Activated CD8-positive, alpha-beta T cell treated with anti-CD3 and anti-CD28 coated beads, Interleukin-2, amount 10 ng/mL, durations not matched to agents 7 days and 5 days (primary cell): ENCODE measurements around the gene INPP5B. TPM values are rescaled to one million over a fixed set of nuclear protein-coding genes. Genes with fewer than 3 reads are reported as not detected.

Source experiments
- ATAC-seq: fragments of 150-1000 bp; cut with Tn5 transposase; one replicate; pipeline ENCODE4 v1.10.0; 2021; ENCODE audit warnings: moderate library complexity
- CTCF ChIA-PET: fragments of 350-600 bp; sonication (Branson Sonifier 250); formaldehyde crosslinking; loops from one replicate; lab custom pipeline; 2021; ENCODE audit warnings: antibody characterized with exemption; lab: Charles Lee
- POLR2A ChIA-PET: fragments of 350-600 bp; sonication (Branson Sonifier 250); formaldehyde crosslinking; loops from one replicate; lab custom pipeline; 2021; ENCODE audit warnings: antibody characterized with exemption; lab: Charles Lee
- DNase-seq: peaks from one replicate; pipeline ENCODE4 v3.0.0-alpha.2; 2020
- H3K27ac Mint-ChIP-seq: one replicate; pipeline ENCODE4 v1.8.0; 2021; ENCODE audit warnings: mild to moderate bottlenecking, mixed read lengths
- H3K27me3 Mint-ChIP-seq: one replicate; pipeline ENCODE4 v1.8.0; 2021; ENCODE audit warnings: low read depth, mixed read lengths
- H3K36me3 Mint-ChIP-seq: one replicate; pipeline ENCODE4 v1.8.0; 2021; ENCODE audit warnings: low read depth, mixed read lengths
- H3K4me1 Mint-ChIP-seq: one replicate; pipeline ENCODE4 v1.8.0; 2021; ENCODE audit warnings: low read depth, mixed read lengths
- H3K4me3 Mint-ChIP-seq: one replicate; pipeline ENCODE4 v1.8.0; 2021; ENCODE audit warnings: mild to moderate bottlenecking, mixed read lengths
- H3K9me3 Mint-ChIP-seq: one replicate; pipeline ENCODE4 v1.8.0; 2022; ENCODE audit warnings: mixed read lengths; ENCODE audit not compliant: insufficient read depth
- total RNA-seq, 2 experiments: library from RNA; stranded (reverse); gene quantifications; one replicate each; pipeline ENCODE4 v1.2.3, GENCODE V29; 2021

The INPP5B gene
- total RNA-seq, 2 experiments from 2014 or later, result 40.2 to 41.1 TPM

DNA sequence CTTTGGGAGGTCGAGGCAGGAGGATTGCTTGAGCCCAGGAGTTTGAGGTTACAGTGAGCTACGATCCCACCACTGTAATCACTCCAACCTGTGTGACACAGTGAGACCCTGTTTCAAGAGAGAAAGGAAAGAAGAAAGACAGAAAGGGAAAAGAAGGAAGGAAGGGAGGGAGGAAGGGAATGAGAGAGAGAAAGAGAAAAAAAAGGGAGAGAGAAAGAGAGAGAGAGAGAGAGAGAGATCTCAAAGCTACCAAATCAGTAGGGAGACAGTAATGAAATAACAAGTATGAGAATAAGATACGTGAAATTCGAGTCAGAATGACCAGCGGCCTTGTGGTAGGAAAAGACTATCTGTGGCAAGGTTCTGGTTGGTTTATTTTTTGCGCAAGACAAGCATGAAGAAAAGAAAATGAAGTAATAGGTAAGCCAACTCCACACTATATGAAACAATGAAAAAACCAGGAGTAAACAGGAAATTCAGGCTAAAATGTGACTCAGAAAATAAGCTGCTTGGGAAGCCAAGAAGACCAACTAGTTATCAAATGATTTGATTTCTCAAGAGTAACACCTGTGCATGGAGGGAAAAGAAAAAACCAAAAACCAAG is 96.4 kb downstream of the INPP5B start:
- H3K36me3 Mint-ChIP-seq, result peaks cover 38% of the 10 kb centered on the region
- no peaks in the 10 kb centered on the region for H3K27me3 Mint-ChIP-seq
- H3K9me3 Mint-ChIP-seq, result no peaks in the 10 kb centered on the region
- ChIA-PET POLR2A (interaction anchor here (0.6 to 1.1 kb wide), 3 partner anchors 8 to 11 kb away, joined by 3 to 4 read pairs (median 4); partner anchors contain the start of gene MTF1), CTCF (interaction anchor here (0.9 to 3.3 kb wide), 5 partner anchors 9 to 159 kb away, joined by 4 to 51 read pairs (median 6); partner anchors contain the start of gene MTF1)
- DNase-seq (no peak), ATAC-seq (no peak)
- H3K27ac Mint-ChIP-seq, result no peak overlapping the region
- peaks cover 44% of the 10 kb centered on the region for H3K4me1 Mint-ChIP-seq
- H3K4me3 Mint-ChIP-seq, result no peak overlapping the region

DNA sequence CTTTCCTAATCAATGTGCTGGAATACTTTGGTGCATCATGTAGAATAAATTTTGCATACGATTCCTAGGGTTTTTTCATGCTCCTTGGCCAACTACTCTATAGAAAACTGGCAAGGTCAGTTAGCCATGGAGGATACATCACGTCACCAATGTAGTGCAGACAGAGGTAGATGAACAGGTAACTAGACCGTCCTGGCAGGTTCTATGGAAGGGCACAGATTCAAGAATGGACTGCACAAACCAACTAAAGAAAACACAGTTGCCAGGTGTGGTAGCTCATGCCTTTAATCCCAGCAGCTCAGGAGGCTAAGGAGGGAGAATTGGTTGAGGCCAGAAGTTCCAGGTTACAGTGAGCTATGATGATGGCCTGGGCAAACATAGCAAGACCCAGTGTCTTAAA is 97.4 kb downstream of the INPP5B start:
- H3K27me3 Mint-ChIP-seq, result no peaks in the 10 kb centered on the region
- H3K9me3 Mint-ChIP-seq, result no peaks in the 10 kb centered on the region
- no peak overlapping the region for H3K27ac Mint-ChIP-seq
- peaks cover 40% of the 10 kb centered on the region for H3K36me3 Mint-ChIP-seq
- no peak overlapping the region for H3K4me3 Mint-ChIP-seq
- H3K4me1 Mint-ChIP-seq, result peaks cover 46% of the 10 kb centered on the region
- ChIA-PET POLR2A (interaction anchor here (1.1 kb wide), 1 partner anchor 9 kb away, joined by 4 read pairs; the partner anchor contains the start of gene MTF1), CTCF (interaction anchor here (3.3 kb wide), 1 partner anchor 10 kb away, joined by 51 read pairs; the partner anchor contains the start of gene MTF1)
- no peak for DNase-seq
- no peak for ATAC-seq

DNA sequence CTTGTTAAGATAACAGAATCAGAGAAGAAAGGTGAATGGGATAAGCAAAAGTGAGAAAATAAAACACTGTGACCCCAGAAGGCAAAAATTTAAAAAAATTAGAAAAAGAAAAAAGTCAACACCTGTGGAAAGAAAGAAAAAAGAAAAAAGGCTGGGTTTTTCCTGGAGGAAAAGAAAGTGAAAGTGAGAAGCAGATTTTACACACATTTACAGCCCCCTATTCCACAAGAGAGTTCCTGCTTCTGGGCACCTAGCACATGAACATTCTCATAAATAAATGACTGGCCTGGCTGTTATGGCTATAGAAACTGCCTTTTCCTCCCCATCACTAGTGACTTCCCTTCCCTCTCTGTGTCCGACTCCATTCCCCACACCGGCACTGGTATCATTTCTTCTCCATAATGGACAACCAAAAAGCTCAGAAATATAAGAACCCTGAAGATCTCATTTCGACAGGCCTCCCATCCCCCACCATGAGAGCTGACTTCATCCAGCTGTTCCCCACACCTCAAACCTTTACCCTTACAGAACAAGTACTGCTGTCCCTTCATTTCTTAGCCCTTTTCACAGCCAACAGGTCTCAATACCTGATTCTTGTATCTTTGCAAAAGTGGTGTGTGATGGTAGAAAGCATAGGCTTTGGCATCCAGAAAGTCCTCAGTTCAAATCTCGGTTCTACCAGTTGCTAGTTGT is 100.1 kb downstream of the INPP5B start:
- peak; percentile 54 for ATAC-seq
- Mint-ChIP-seq H3K4me1 (peaks cover 38% of the 10 kb centered on the region), H3K27ac (peak overlapping the region; percentile 84), H3K36me3 (peaks cover 31% of the 10 kb centered on the region), H3K9me3 (no peaks in the 10 kb centered on the region), H3K4me3 (peak overlapping the region; percentile 74), H3K27me3 (no peaks in the 10 kb centered on the region)
- CTCF ChIA-PET, result interaction anchor here (0.8 to 4.7 kb wide), 2 partner anchors 14 to 15 kb away, joined by 4 to 51 read pairs; partner anchors contain the start of gene MTF1
- POLR2A ChIA-PET, result interaction anchor here (1.3 kb wide), 1 partner anchor 13 kb away, joined by 3 read pairs; the partner anchor contains the start of gene MTF1
- DNase-seq, result peak; percentile 27

DNA sequence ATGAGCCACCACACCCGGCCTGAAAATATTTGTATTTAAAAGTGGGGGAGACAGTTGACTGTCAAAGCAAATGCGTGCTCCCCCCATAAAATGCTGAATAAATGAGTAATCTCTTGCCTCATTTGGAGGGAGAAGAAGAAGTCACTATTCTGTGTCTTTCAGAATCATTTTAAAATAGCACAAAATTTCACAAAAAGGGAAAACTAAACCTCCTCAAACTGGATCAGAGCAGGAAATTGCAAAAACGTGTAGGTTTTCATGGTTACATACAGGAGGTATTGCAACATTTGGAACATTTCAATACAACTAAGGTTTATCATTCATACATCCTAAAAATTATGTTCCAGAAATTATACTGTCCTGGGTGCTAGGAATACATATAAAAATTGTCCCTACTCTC is 101.1 kb downstream of the INPP5B start:
- peak overlapping the region; percentile 31 for H3K27ac Mint-ChIP-seq

DNA sequence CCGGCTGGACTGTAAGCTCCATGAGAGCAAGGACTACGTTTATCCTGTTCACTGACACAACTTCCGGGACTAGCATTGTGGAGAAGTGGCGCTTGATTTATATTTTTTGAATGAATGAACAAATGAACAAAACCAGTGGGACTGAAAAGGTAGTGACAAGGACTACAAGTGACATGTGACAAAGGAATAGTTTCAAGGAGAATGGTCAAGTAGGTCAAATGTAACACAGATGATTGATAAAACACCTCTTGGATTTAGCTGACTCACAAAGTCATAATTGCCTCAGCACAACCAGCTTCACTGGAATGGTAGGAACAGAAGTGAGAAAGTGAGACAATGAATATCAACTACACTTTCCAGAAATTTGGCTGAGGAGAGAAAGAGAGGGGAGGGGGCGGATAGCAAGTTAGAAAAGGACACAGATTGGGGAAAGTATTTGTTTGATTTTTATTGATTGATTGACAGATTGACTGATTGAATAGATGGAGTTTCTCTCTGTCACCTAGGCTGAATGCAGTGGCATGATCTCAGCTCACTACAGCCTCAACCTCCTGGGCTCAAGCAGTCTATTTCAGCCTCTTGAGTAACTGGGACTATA is 101.7 kb downstream of the INPP5B start:
- CTCF ChIA-PET, result interaction anchor here (0.6 to 4.7 kb wide), 3 partner anchors 15 to 37 kb away, joined by 3 to 51 read pairs (median 3); partner anchors contain the start of genes C1orf122, MTF1 and YRDC

More for the DNA sequence above, 101.1 kb downstream of the INPP5B start:
- ChIA-PET CTCF (interaction anchor here (0.8 to 4.7 kb wide), 2 partner anchors 14 to 15 kb away, joined by 4 to 51 read pairs; partner anchors contain the start of gene MTF1), POLR2A (interaction anchor here (0.9 kb wide), 1 partner anchor 38 kb away, joined by 3 read pairs; the partner anchor contains the start of gene C1orf122)
- peak overlapping the region; percentile 74 for H3K4me3 Mint-ChIP-seq
- peaks cover 38% of the 10 kb centered on the region for H3K4me1 Mint-ChIP-seq
- DNase-seq (no peak), ATAC-seq (no peak)
- H3K27me3 Mint-ChIP-seq, result no peaks in the 10 kb centered on the region
- peaks cover 31% of the 10 kb centered on the region for H3K36me3 Mint-ChIP-seq
- H3K9me3 Mint-ChIP-seq, result no peaks in the 10 kb centered on the region

DNA sequence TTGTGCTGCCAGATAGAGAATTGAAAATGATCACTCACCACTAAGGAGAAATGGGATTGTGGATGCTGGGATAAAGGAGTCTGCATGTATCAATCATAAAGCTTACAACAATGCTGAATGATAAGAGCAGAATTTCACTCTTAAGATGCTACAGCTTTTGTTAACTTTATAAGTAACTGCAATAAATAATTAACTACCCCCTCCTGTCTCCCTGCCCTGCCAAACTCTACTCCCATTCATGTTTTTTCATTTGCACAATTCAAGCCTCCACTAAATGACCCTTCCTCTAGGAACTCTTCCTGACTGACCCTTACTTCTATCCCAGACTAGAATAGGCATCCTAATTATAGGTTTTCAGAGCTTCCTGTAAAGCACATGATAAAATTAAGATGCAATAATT is 102.3 kb downstream of the INPP5B start:
- Mint-ChIP-seq H3K4me3 (no peak overlapping the region), H3K27me3 (no peaks in the 10 kb centered on the region), H3K36me3 (peaks cover 37% of the 10 kb centered on the region), H3K4me1 (peaks cover 38% of the 10 kb centered on the region), H3K27ac (no peak overlapping the region), H3K9me3 (no peaks in the 10 kb centered on the region)
- POLR2A ChIA-PET, result no interaction called here
- CTCF ChIA-PET, result interaction anchor here (1.1 to 4.7 kb wide), 2 partner anchors 16 to 36 kb away, joined by 3 to 51 read pairs; partner anchors contain the start of genes C1orf122, MTF1 and YRDC
- ATAC-seq (no peak), DNase-seq (no peak)

More for the DNA sequence above, 101.7 kb downstream of the INPP5B start:
- Mint-ChIP-seq H3K27me3 (no peaks in the 10 kb centered on the region), H3K36me3 (peaks cover 34% of the 10 kb centered on the region), H3K4me3 (no peak overlapping the region), H3K4me1 (peaks cover 38% of the 10 kb centered on the region), H3K9me3 (no peaks in the 10 kb centered on the region), H3K27ac (no peak overlapping the region)
- DNase-seq (no peak), ATAC-seq (no peak)
- POLR2A ChIA-PET, result interaction anchor here (0.9 kb wide), 1 partner anchor 38 kb away, joined by 3 read pairs; the partner anchor contains the start of gene C1orf122

DNA sequence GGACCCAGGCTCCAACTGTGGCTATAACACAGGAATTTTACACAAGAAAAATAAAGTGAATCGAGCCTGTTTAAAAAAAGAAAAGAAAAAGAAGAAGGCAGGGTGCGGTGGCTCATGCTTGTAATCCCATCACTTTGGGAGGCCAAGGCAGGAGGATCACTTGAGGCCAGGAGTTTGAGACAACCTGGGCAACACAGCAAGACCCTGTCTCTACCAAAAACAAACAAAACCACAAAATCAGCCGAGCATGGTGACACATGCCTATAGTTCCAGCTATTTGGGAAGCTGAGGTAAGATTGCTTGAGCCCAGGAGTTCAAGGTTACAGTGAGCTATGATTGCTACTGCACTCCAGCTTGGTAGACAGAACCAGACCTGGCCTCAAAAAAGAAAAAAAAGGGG is 105.2 kb downstream of the INPP5B start:
- Mint-ChIP-seq H3K9me3 (no peaks in the 10 kb centered on the region), H3K4me3 (no peak overlapping the region), H3K36me3 (peaks cover 41% of the 10 kb centered on the region), H3K27me3 (no peaks in the 10 kb centered on the region), H3K4me1 (peaks cover 26% of the 10 kb centered on the region), H3K27ac (no peak overlapping the region)
- ATAC-seq, result no peak
- DNase-seq, result no peak
- ChIA-PET CTCF (interaction anchor here (1.4 to 1.7 kb wide), 2 partner anchors 9 to 18 kb away, joined by 5 to 6 read pairs; partner anchors contain the start of gene MTF1), POLR2A (no interaction called here)

DNA sequence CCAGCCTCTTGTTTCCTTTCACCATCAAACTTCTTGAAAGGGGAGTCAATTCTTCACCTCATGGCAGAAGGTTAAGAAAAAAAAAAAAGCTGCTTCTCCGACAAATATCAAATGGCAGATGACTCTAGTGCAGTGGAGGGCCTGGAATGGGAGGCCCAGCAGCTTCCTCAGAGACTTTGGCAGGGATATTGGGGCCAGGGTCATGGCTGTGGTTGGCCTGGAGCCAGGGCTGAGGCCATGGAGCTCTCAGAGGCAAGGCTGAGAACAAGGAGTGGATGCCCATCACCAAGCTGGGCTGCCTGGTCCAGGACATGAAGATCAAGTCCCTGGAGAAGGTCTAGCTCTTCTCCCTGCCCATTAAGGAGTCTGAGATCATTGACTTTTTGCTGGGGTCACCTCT is 106.1 kb downstream of the INPP5B start:
- POLR2A ChIA-PET, result no interaction called here
- peaks cover 41% of the 10 kb centered on the region for H3K36me3 Mint-ChIP-seq
- ATAC-seq (no peak), DNase-seq (no peak)
- H3K9me3 Mint-ChIP-seq, result no peaks in the 10 kb centered on the region
- peaks cover 16% of the 10 kb centered on the region for H3K4me1 Mint-ChIP-seq
- no peak overlapping the region for H3K27ac Mint-ChIP-seq
- H3K4me3 Mint-ChIP-seq, result no peak overlapping the region
- CTCF ChIA-PET, result interaction anchor here (1.4 to 1.7 kb wide), 2 partner anchors 10 to 19 kb away, joined by 5 to 6 read pairs; partner anchors contain the start of gene MTF1
- H3K27me3 Mint-ChIP-seq, result no peaks in the 10 kb centered on the region

DNA sequence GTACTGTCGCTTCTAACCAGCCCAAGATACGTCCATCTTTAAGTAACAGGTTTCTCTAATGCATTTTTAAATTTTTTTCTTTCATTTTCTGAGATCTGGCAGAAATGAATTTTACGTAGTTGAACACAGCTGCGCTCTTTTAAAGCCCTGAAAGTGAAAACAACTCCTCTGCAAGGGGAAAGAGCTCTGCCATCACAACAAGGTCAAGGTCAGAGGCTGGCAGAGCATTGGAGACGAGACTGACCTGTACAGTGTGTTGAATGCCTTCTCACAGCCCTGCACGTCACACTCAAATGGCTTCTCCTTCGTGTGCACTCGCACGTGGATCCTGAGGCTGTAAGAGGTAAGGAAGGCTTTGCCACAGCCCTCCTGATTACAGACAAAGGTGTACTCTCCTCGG is 107.2 kb downstream of the INPP5B start:
- POLR2A ChIA-PET, result interaction anchor here (1.6 kb wide), 1 partner anchor 20 kb away, joined by 3 read pairs; the partner anchor contains the start of gene MTF1
- H3K4me1 Mint-ChIP-seq, result peaks cover 8% of the 10 kb centered on the region
- no peak for ATAC-seq

DNA sequence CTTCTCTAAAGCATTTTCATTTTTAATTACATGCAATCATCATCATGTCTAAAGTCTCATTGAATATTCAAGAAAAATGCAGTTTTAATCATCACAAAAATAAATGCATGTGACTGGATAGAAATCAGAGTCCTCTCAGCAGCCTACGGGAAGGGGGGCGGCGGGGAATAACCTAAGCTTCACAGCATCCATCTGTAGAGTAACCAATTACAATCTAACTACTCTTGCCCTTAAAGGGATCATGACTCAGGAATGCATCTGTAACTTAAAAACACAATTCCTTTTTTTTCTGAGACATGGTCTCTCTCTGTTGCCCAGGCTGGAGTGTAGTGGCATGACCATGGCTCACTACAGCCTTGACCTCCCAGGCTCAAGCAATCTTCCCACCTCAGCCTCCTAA is 110.1 kb downstream of the INPP5B start:
- no peaks in the 10 kb centered on the region for H3K9me3 Mint-ChIP-seq
- H3K27ac Mint-ChIP-seq, result no peak overlapping the region
- H3K4me3 Mint-ChIP-seq, result no peak overlapping the region
- POLR2A ChIA-PET, result no interaction called here
- H3K36me3 Mint-ChIP-seq, result peaks cover 50% of the 10 kb centered on the region
- H3K27me3 Mint-ChIP-seq, result no peaks in the 10 kb centered on the region
- CTCF ChIA-PET, result interaction anchor here (1.0 kb wide), 1 partner anchor 23 kb away, joined by 3 read pairs; the partner anchor contains the start of gene MTF1
- DNase-seq (no peak), ATAC-seq (no peak)
- no peaks in the 10 kb centered on the region for H3K4me1 Mint-ChIP-seq

More for the DNA sequence above, 107.2 kb downstream of the INPP5B start:
- Mint-ChIP-seq H3K27me3 (no peaks in the 10 kb centered on the region), H3K27ac (peak overlapping the region; percentile 19), H3K9me3 (no peaks in the 10 kb centered on the region), H3K4me3 (no peak overlapping the region), H3K36me3 (peaks cover 40% of the 10 kb centered on the region)
- no peak for DNase-seq
- CTCF ChIA-PET, result interaction anchor here (1.0 to 2.2 kb wide), 2 partner anchors 11 to 28 kb away, joined by 4 to 9 read pairs; no protein-coding TSS in a partner anchor

DNA sequence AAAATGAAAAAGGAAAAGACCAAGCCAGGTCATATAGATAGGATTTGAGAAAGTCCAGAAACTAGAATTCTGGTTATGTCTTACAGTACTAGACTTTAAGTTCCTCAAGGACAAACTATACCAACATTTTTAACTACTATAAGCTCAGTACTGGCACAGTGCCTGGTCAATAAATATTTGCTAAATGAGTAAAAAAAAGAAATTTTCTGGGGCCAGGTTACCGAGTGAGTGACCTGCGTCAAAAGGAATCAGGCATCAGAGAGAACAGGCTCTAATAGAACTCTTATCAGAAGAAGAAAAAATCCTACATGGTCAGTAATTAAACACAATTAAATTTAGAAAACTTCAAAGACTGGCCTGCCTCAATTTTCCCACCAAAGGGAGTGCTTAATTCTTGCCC is 115.0 kb downstream of the INPP5B start:
- POLR2A ChIA-PET, result interaction anchor here (0.6 kb wide), 1 partner anchor 51 kb away, joined by 3 read pairs; no protein-coding TSS in a partner anchor
- CTCF ChIA-PET, result interaction anchor here (0.8 to 1.9 kb wide), 4 partner anchors 14 to 229 kb away, joined by 3 to 6 read pairs (median 4); partner anchors contain the start of gene MTF1
- no peak for ATAC-seq
- Mint-ChIP-seq H3K4me3 (no peak overlapping the region), H3K36me3 (peaks cover 50% of the 10 kb centered on the region), H3K4me1 (no peaks in the 10 kb centered on the region), H3K27me3 (no peaks in the 10 kb centered on the region), H3K9me3 (no peaks in the 10 kb centered on the region), H3K27ac (no peak overlapping the region)
- DNase-seq, result no peak
